IMR-90 (cell line): ENCODE results near the gene PLEKHH1. TPM values are rescaled to one million over a fixed set of nuclear protein-coding genes. Genes with fewer than 3 reads are reported as not detected.

ENCODE experiments used
- ATAC-seq: fragments of 200-7000 bp; cut with Tn5 transposase; 2 replicates; pipeline ENCODE4 v1.9.1; 2020; ENCODE audit warnings: low read depth, mild to moderate bottlenecking, moderate library complexity
- BruUV-seq: library from RNA; stranded (reverse); fragments of 400-500 nt; replicated peaks from 2 replicates; lab custom pipeline; 2021; lab: Mats Ljungman, UMichigan
- CTCF ChIA-PET: fragments of 300-600 bp; formaldehyde crosslinking; extraction: SDS; loops from one replicate; lab custom pipeline; 2021; ENCODE audit warnings: antibody characterized with exemption; lab: Yijun Ruan, JAX
- POLR2A ChIA-PET: fragments of 300-600 bp; sonication (Branson Sonifier 250); formaldehyde crosslinking; loops from one replicate; lab custom pipeline; 2022; ENCODE audit warnings: antibody characterized with exemption; ENCODE audit not compliant: unreplicated experiment; lab: Charles Lee
- DNase-seq: peaks from one replicate; pipeline ENCODE4 v3.0.0; 2013
- H2AFZ ChIP-seq: replicated peaks from 2 replicates; pipeline ENCODE3; 2013; ENCODE audit warnings: low read length, mild to moderate bottlenecking; ENCODE audit not compliant: poor library complexity
- H2AK5ac ChIP-seq: 2 replicates; pipeline ENCODE4 v1.6.1; 2013; ENCODE audit warnings: low read depth, low read length, inconsistent platforms
- H2AK9ac ChIP-seq: replicated peaks from 2 replicates; pipeline ENCODE3; 2013; ENCODE audit warnings: mild to moderate bottlenecking, low read depth, low read length, moderate library complexity; ENCODE audit not compliant: poor library complexity
- H2BK120ac ChIP-seq: 2 replicates; pipeline ENCODE4 v1.6.1; 2013; ENCODE audit warnings: low read depth, low read length, inconsistent platforms
- H2BK15ac ChIP-seq: 3 replicates; pipeline ENCODE4 v1.6.1; 2013; ENCODE audit warnings: low read depth, low read length, inconsistent platforms
- H2BK20ac ChIP-seq: 2 replicates; pipeline ENCODE4 v1.6.1; 2013; ENCODE audit warnings: low read depth, mild to moderate bottlenecking, inconsistent platforms, low read length, moderate library complexity
- H2BK5ac ChIP-seq: 2 replicates; pipeline ENCODE4 v1.6.1; 2013; ENCODE audit warnings: mild to moderate bottlenecking, low read depth, low read length, inconsistent platforms; ENCODE audit not compliant: poor library complexity, severe bottlenecking
- H3K14ac ChIP-seq: replicated peaks from 2 replicates; pipeline ENCODE4 v1.6.1; 2013; ENCODE audit warnings: low read depth, low read length, inconsistent platforms
- H3K18ac ChIP-seq: 2 replicates; pipeline ENCODE4 v1.6.1; 2013; ENCODE audit warnings: low read depth, low read length, control low read depth
- H3K23ac ChIP-seq: 2 replicates; pipeline ENCODE4 v1.6.1; 2013; ENCODE audit warnings: low read depth, low read length, inconsistent platforms
- H3K27ac ChIP-seq: 2 replicates; pipeline ENCODE4 v1.5.1; 2013; ENCODE audit warnings: mild to moderate bottlenecking, control low read depth, low read length; ENCODE audit not compliant: insufficient read depth
- H3K27me3 ChIP-seq: 2 replicates; pipeline ENCODE4 v1.6.1; 2013; ENCODE audit warnings: low read length; ENCODE audit not compliant: control insufficient read depth, insufficient read depth
- H3K36me3 ChIP-seq: 2 replicates; pipeline ENCODE4 v1.6.1; 2013; ENCODE audit warnings: low read length, mixed read lengths; ENCODE audit not compliant: control insufficient read depth, insufficient read depth
- H3K4ac ChIP-seq: 2 replicates; pipeline ENCODE4 v1.6.1; 2013; ENCODE audit warnings: low read depth, low read length, inconsistent platforms
- H3K4me1 ChIP-seq: 2 replicates; pipeline ENCODE4 v1.6.1; 2013; ENCODE audit warnings: low read length, mixed read lengths; ENCODE audit not compliant: control insufficient read depth, insufficient read depth
- H3K4me2 ChIP-seq: 2 replicates; pipeline ENCODE4 v1.6.1; 2013; ENCODE audit warnings: low read depth, mild to moderate bottlenecking, control low read depth, low read length, moderate library complexity
- H3K4me3 ChIP-seq: 2 replicates; pipeline ENCODE4 v1.5.1; 2013; ENCODE audit warnings: low read depth, mild to moderate bottlenecking, control low read depth, low read length, moderate library complexity; ENCODE audit not compliant: insufficient read depth
- H3K56ac ChIP-seq: 2 replicates; pipeline ENCODE4 v1.6.1; 2013; ENCODE audit warnings: low read length, inconsistent platforms; ENCODE audit not compliant: insufficient read depth; ENCODE audit errors: extremely low read depth
- H3K79me1 ChIP-seq, 2 experiments: 2 replicates each; pipeline ENCODE4 v1.6.1; 2013; ENCODE audit warnings: low read length in 2 of 2, inconsistent platforms in 1 of 2, low read depth in 1 of 2
- H3K9ac ChIP-seq: 2 replicates; pipeline ENCODE4 v1.6.1; 2013; ENCODE audit warnings: low read depth, low read length, control low read depth
- H3K9me1 ChIP-seq: 2 replicates; pipeline ENCODE4 v1.6.1; 2013; ENCODE audit warnings: low read length, inconsistent platforms; ENCODE audit not compliant: insufficient read depth
- H3K9me3 ChIP-seq: 2 replicates; pipeline ENCODE4 v1.6.1; 2013; ENCODE audit warnings: low read length; ENCODE audit not compliant: control insufficient read depth, insufficient read depth
- H4K20me1 ChIP-seq: 2 replicates; pipeline ENCODE4 v1.6.1; 2013; ENCODE audit warnings: low read length, inconsistent platforms; ENCODE audit not compliant: insufficient read depth
- H4K5ac ChIP-seq: 2 replicates; pipeline ENCODE4 v1.6.1; 2013; ENCODE audit warnings: mild to moderate bottlenecking, low read depth, low read length, control low read depth
- H4K8ac ChIP-seq, 2 experiments: 2 replicates each; pipeline ENCODE4 v1.6.1; 2013; ENCODE audit warnings: low read depth in 2 of 2, low read length in 2 of 2, control low read depth in 1 of 2, inconsistent platforms in 1 of 2
- H4K91ac ChIP-seq: 2 replicates; pipeline ENCODE4 v1.6.1; 2013; ENCODE audit warnings: low read depth, low read length, inconsistent platforms; ENCODE audit not compliant: insufficient read depth
- BHLHE40 ChIP-seq: fragments of 150-350 bp; IDR thresholded peaks from 2 replicates; pipeline ENCODE4 v1.6.1; 2016; ENCODE audit warnings: mild to moderate bottlenecking, low read depth, low read length
- CHD1 ChIP-seq: IDR thresholded peaks from 2 replicates; pipeline ENCODE4 v1.6.1; 2012; ENCODE audit warnings: low read depth, low read length, improper control_type of control experiment
- FOS ChIP-seq: fragments of 150-350 bp; IDR thresholded peaks from 2 replicates; pipeline ENCODE4 v1.6.1; 2016; ENCODE audit warnings: low read depth, low read length
- MAFK ChIP-seq: IDR thresholded peaks from 2 replicates; pipeline ENCODE4 v1.6.1; 2012; ENCODE audit warnings: low read depth, low read length, improper control_type of control experiment
- MXI1 ChIP-seq: IDR thresholded peaks from 2 replicates; pipeline ENCODE4 v1.6.1; 2012; ENCODE audit warnings: low read depth, mild to moderate bottlenecking, low read length, moderate library complexity, borderline replicate concordance
- NFE2L2 ChIP-seq: fragments of 150-350 bp; IDR thresholded peaks from 2 replicates; pipeline ENCODE4 v1.6.1; 2016; ENCODE audit warnings: low read depth, mild to moderate bottlenecking, low read length
- POLR2A ChIP-seq: IDR thresholded peaks from 2 replicates; pipeline ENCODE4 v1.6.1; 2012; ENCODE audit warnings: mild to moderate bottlenecking, low read depth, low read length
- RAD21 ChIP-seq: IDR thresholded peaks from 2 replicates; pipeline ENCODE4 v1.6.1; 2012; ENCODE audit warnings: low read length, improper control_type of control experiment
- RCOR1 ChIP-seq: IDR thresholded peaks from 2 replicates; pipeline ENCODE4 v1.6.1; 2012; ENCODE audit warnings: mild to moderate bottlenecking, low read length, improper control_type of control experiment; ENCODE audit not compliant: insufficient replicate concordance
- SMC3 ChIP-seq: fragments of 150-350 bp; IDR thresholded peaks from 2 replicates; pipeline ENCODE4 v1.6.1; 2016; ENCODE audit warnings: low read depth, mild to moderate bottlenecking, antibody characterized with exemption, low read length, moderate library complexity
- WGBS, 2 experiments: methylation state at CpG; one replicate each; pipeline versions ENCODE4 v1.1.5 to v1.1.7; 2013; ENCODE audit warnings: missing lambda C conversion rate in 2 of 2; ENCODE audit not compliant: insufficient read length in 1 of 2; ENCODE audit errors: extremely low coverage in 2 of 2; 5-methylcytosine and 5-hydroxymethylcytosine counted together
- dilution Hi-C: fragments of 300-500 bp; cut with HindIII; formaldehyde crosslinking; loops from one replicate; pipeline ENCODE4 v1.14.3; 2018; ENCODE audit warnings: low sequenced_read_pairs; ENCODE audit not compliant: unreplicated experiment
- in situ Hi-C: fragments of 300-500 bp; cut with MboI; formaldehyde crosslinking; loops from 3 replicates; pipeline ENCODE4 v1.14.3; 2019; ENCODE audit warnings: low sequenced_read_pairs, inconsistent platforms, mixed read lengths
- intact Hi-C: fragments of 100-400 bp; cut with micrococcal nuclease; formaldehyde crosslinking; loops from 2 replicates; pipeline ENCODE4 v1.10.0; 2022
- polyA plus RNA-seq, 3 experiments: library from polyadenylated mRNA; depleted of rRNA; stranded (reverse); fragments of >200 nt; gene quantifications; 2 replicates each; pipeline ENCODE4 v1.2.3, GENCODE V29; 2012; ENCODE audit warnings: low replicate concordance in 1 of 3
- total RNA-seq: library from RNA; depleted of rRNA; stranded (reverse); fragments of >200 nt; gene quantifications from 2 replicates; pipeline ENCODE4 v1.2.3, GENCODE V29; 2012
- TF ChIP-seq, protein P1 (sequence below): conservative IDR thresholded peaks from 2 replicates; pipeline ENCODE4 v1.5.1; 2012; ENCODE audit warnings: mild to moderate bottlenecking, low read depth, low read length, improper control_type of control experiment
- TF ChIP-seq, protein P2 (sequence below): fragments of 150-350 bp; IDR thresholded peaks from 2 replicates; pipeline ENCODE4 v1.6.1; 2017; ENCODE audit warnings: mild to moderate bottlenecking, antibody characterized with exemption, low read length, low read depth

PLEKHH1 gene
- total and polyA plus RNA-seq, 2 of the 4 experiments (the other 2 are of a cell fraction) = under 0.01 to 0.34 TPM

DNA sequence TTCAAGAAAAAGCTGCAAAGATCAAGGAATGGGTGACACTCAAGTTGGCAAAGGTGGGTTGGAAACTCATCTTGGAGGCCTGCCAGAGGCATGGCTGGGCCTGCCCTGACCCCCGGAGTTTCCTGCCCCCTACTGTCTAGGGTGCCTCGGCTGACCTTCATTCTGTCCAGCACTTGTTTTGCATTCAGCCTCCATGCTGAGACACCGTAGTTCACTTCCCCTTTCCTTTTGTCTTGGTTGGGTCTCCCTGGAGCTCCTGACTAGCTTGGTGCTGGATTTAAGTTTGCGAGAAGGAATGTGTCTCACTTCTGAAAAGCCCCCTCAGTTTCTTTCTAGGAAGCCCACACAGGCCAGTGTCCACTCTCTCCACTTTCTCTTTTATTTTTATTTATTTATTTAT is 26.5 kb downstream of the PLEKHH1 start:
- Histone ChIP-seq H3K18ac (no peak overlapping the region), H4K5ac (no peak overlapping the region), H2BK5ac (no peak overlapping the region), H3K36me3 (no peaks in the 10 kb centered on the region), H3K4me2 (no peak overlapping the region), H3K56ac (no peak overlapping the region), H3K27ac (no peak overlapping the region), H4K20me1 (no peaks in the 10 kb centered on the region), H3K4me3 (no peak overlapping the region), H3K27me3 (peaks cover 5% of the 10 kb centered on the region; the same call in 1 of the 2 replicates), H3K9me3 (no peaks in the 10 kb centered on the region), H3K4ac (no peak overlapping the region), H2BK20ac (no peak overlapping the region), H2AFZ (no peak overlapping the region), H2BK15ac (no peak overlapping the region), H3K23ac (no peak overlapping the region), H4K8ac (no peak overlapping the region), H2AK9ac (no peak overlapping the region), H3K9me1 (no peaks in the 10 kb centered on the region), H2BK120ac (no peak overlapping the region), H3K9ac (no peak overlapping the region; the same call in 1 of the 2 replicates), H2AK5ac (no peak overlapping the region), H3K79me1 (no peaks in the 10 kb centered on the region), H3K4me1 (no peaks in the 10 kb centered on the region), H3K14ac (no peak overlapping the region), H4K91ac (no peak overlapping the region)
- ChIA-PET POLR2A (no interaction called here), CTCF (no interaction called here)
- in situ Hi-C loops = loop anchor here (10.0 kb wide), 1 partner anchor 115 kb away; no protein-coding TSS in a partner anchor
- BruUV-seq = no TSS peak
- TF ChIP-seq RCOR1 (no peak), MXI1 (no peak), RAD21 (no peak), CHD1 (no peak), FOS (no peak), SMC3 (no peak), MAFK (no peak), POLR2A (no peak), NFE2L2 (no peak), BHLHE40 (no peak)
- TF ChIP-seq, protein P1, sequence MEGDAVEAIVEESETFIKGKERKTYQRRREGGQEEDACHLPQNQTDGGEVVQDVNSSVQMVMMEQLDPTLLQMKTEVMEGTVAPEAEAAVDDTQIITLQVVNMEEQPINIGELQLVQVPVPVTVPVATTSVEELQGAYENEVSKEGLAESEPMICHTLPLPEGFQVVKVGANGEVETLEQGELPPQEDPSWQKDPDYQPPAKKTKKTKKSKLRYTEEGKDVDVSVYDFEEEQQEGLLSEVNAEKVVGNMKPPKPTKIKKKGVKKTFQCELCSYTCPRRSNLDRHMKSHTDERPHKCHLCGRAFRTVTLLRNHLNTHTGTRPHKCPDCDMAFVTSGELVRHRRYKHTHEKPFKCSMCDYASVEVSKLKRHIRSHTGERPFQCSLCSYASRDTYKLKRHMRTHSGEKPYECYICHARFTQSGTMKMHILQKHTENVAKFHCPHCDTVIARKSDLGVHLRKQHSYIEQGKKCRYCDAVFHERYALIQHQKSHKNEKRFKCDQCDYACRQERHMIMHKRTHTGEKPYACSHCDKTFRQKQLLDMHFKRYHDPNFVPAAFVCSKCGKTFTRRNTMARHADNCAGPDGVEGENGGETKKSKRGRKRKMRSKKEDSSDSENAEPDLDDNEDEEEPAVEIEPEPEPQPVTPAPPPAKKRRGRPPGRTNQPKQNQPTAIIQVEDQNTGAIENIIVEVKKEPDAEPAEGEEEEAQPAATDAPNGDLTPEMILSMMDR = no peak
- TF ChIP-seq, protein P2, sequence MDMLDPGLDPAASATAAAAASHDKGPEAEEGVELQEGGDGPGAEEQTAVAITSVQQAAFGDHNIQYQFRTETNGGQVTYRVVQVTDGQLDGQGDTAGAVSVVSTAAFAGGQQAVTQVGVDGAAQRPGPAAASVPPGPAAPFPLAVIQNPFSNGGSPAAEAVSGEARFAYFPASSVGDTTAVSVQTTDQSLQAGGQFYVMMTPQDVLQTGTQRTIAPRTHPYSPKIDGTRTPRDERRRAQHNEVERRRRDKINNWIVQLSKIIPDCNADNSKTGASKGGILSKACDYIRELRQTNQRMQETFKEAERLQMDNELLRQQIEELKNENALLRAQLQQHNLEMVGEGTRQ = no peak
- dilution Hi-C loops = no loop called here
- intact Hi-C loops = no loop called here
- DNase-seq (no peak), ATAC-seq (no peak)
- 86% methylated on average over 1 of the region's 4 CpGs; no CpG with 5 or more reads in 1 of the 2 experiments for WGBS, 2 experiments
